Measurements from ENCODE around the gene ZNF425. TPM values are rescaled to one million over a fixed set of nuclear protein-coding genes. Genes with fewer than 3 reads are reported as not detected.

ZNF425 gene
- total and polyA plus RNA-seq, 9 of the 15 experiments (the other 6 are each of a cell fraction or from before 2014, with no cell fraction given) = 0.03 to 0.89 (median 0.54) TPM

DNA sequence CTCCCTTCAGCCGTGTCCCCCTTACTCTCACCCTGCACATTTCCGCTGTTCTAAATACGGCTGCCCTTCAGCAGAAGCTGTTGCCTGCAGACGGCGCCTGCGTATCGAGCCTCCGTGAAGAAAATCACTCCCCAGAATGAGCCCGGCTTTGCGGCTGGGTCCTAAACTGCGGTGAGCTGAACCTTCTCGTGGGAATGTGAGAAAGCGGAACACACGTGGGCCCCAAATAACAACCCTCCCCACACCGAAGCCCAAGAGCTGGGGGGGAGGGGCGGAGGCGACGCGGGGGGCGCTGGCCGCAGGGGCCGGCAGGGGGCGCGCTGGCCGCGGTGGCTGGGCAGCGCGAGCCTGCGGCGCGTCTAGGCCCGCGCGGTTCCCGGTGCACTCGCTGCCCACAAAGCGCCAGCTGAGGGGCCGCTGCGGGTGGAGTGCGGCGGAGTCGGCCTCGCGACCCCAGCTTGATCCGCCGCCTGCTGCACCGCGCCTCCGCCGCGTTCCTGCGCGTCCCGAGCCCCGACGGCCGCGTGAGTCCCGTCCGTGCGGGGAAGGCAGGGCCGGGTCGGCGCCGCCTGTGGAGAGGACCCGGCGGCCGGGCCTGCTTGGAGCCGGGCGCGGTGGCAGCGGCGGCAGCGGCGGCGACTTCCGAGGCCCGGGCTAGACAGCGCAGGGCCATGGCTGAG lies 21.1 kb upstream of the ZNF425 start, which contains the start of gene ZNF398 (continued):
- TF ChIP-seq, protein P1, sequence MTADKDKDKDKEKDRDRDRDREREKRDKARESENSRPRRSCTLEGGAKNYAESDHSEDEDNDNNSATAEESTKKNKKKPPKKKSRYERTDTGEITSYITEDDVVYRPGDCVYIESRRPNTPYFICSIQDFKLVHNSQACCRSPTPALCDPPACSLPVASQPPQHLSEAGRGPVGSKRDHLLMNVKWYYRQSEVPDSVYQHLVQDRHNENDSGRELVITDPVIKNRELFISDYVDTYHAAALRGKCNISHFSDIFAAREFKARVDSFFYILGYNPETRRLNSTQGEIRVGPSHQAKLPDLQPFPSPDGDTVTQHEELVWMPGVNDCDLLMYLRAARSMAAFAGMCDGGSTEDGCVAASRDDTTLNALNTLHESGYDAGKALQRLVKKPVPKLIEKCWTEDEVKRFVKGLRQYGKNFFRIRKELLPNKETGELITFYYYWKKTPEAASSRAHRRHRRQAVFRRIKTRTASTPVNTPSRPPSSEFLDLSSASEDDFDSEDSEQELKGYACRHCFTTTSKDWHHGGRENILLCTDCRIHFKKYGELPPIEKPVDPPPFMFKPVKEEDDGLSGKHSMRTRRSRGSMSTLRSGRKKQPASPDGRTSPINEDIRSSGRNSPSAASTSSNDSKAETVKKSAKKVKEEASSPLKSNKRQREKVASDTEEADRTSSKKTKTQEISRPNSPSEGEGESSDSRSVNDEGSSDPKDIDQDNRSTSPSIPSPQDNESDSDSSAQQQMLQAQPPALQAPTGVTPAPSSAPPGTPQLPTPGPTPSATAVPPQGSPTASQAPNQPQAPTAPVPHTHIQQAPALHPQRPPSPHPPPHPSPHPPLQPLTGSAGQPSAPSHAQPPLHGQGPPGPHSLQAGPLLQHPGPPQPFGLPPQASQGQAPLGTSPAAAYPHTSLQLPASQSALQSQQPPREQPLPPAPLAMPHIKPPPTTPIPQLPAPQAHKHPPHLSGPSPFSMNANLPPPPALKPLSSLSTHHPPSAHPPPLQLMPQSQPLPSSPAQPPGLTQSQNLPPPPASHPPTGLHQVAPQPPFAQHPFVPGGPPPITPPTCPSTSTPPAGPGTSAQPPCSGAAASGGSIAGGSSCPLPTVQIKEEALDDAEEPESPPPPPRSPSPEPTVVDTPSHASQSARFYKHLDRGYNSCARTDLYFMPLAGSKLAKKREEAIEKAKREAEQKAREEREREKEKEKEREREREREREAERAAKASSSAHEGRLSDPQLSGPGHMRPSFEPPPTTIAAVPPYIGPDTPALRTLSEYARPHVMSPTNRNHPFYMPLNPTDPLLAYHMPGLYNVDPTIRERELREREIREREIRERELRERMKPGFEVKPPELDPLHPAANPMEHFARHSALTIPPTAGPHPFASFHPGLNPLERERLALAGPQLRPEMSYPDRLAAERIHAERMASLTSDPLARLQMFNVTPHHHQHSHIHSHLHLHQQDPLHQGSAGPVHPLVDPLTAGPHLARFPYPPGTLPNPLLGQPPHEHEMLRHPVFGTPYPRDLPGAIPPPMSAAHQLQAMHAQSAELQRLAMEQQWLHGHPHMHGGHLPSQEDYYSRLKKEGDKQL (CRISPR knock-in tag; IDR thresholded peaks at IDR 0.05; ENCODE audit: borderline replicate concordance) = no peak
- TF ChIP-seq BCOR (IDR thresholded peaks at IDR 0.05) (peak; percentile 55), TFAM (CRISPR knock-in tag; conservative IDR thresholded peaks at IDR 0.05) (no peak), EP400 (IDR thresholded peaks at IDR 0.05) (peak; percentile 83), THRA (IDR thresholded peaks at IDR 0.05) (no peak), SP2 (IDR thresholded peaks at IDR 0.05; ENCODE audit: extremely low read depth, low read depth, low read length, poor library complexity, severe bottlenecking) (peak; percentile 95), MYNN (IDR thresholded peaks at IDR 0.05) (no peak), MYNN (CRISPR knock-in tag; IDR thresholded peaks at IDR 0.05) (no peak), DACH1 (IDR thresholded peaks at IDR 0.05; ENCODE audit: partially characterized antibody) (no peak), ZBTB49 (CRISPR knock-in tag; IDR thresholded peaks at IDR 0.05; ENCODE audit: borderline replicate concordance) (0 out of 2 replicates have a peak, but pooled peaks have one; percentile 40), PHF20 (IDR thresholded peaks at IDR 0.05; ENCODE audit: partially characterized antibody) (peak; percentile 8), CHCHD3 (CRISPR knock-in tag; IDR thresholded peaks at IDR 0.05) (no peak), IFI16 (CRISPR knock-in tag; IDR thresholded peaks at IDR 0.05) (no peak), NFIC (IDR thresholded peaks at IDR 0.05) (peak; percentile 61), MAX (CRISPR knock-in tag; IDR thresholded peaks at IDR 0.05) (peak; percentile 75), VEZF1 (CRISPR knock-in tag; IDR thresholded peaks at IDR 0.05) (peak; percentile 100), RBBP5 (IDR thresholded peaks at IDR 0.05; ENCODE audit: borderline replicate concordance, insufficient read depth, low read length, poor library complexity, severe bottlenecking) (peak; percentile 97)

Measured in K562 (cell line).